Measurements from ENCODE around the gene CRADD. TPM values are rescaled to one million over a fixed set of nuclear protein-coding genes. Genes with fewer than 3 reads are reported as not detected.

CRADD gene
- total and polyA plus RNA-seq, 10 donors = 5.5 to 58.7 (median 18.8) TPM

- no peak for TF ChIP-seq POLR2A (IDR thresholded peaks at IDR 0.05)
- TF ChIP-seq POLR2AphosphoS5 (IDR thresholded peaks at IDR 0.05) = no peak
- TF ChIP-seq CTCF (IDR thresholded peaks at IDR 0.05 in 8 of 11, conservative IDR thresholded peaks at IDR 0.05 in 3 of 11) = no peak
- intact Hi-C loops (cut with DNase I; ENCODE audit: low total_unique reads) = loop anchor here (10.0 kb wide), 1 partner anchor 100 kb away; no protein-coding TSS in a partner anchor
- H3K9me3 ChIP-seq = no peaks in the 10 kb centered on the region
Observed at GRCh38 chr12:93684716-93685115, 7.5 kb downstream of the CRADD start.

GRCh38 chr12:93686572-93687356, 9.6 kb downstream of the CRADD start:
- H3K4me1 ChIP-seq = peaks cover 0 to 8% (median 0%) of the 10 kb centered on the region in 6 donors
- intact Hi-C loops (cut with DNase I; ENCODE audit: low total_unique reads) = loop anchor here (10.0 kb wide), 1 partner anchor 102 kb away; no protein-coding TSS in a partner anchor
- 91 to 96% (median 94%) methylated on average over 8 of the region's 8 CpGs for WGBS, 5 donors
- peaks cover 0 to 15% (median 0%) of the 10 kb centered on the region in 6 donors for H3K36me3 ChIP-seq
- no peaks in the 10 kb centered on the region for H3K9me3 ChIP-seq
- no peak for DNase-seq
- H3K4me3 ChIP-seq = no peak overlapping the region
- H3K27me3 ChIP-seq (replicated peaks in 1 of 7) = no peaks in the 10 kb centered on the region
- no peak for TF ChIP-seq CTCF (IDR thresholded peaks at IDR 0.05 in 8 of 11, conservative IDR thresholded peaks at IDR 0.05 in 3 of 11)
- TF ChIP-seq POLR2A (IDR thresholded peaks at IDR 0.05) = no peak
- no peak for TF ChIP-seq POLR2AphosphoS5 (IDR thresholded peaks at IDR 0.05)
- H3K27ac ChIP-seq = no peak overlapping the region

More at GRCh38 chr12:93684716-93685115, 7.5 kb downstream of the CRADD start:
- Histone ChIP-seq H3K4me3 (peak overlapping the region in 1 of 8 donors; percentile 3), H3K36me3 (peaks cover 0 to 18% (median 0%) of the 10 kb centered on the region in 6 donors), H3K27me3 (replicated peaks in 1 of 7) (no peaks in the 10 kb centered on the region), H3K4me1 (peaks cover 0 to 22% (median 3%) of the 10 kb centered on the region in 6 donors), H3K27ac (no peak overlapping the region)
- DNase-seq = no peak
- WGBS, 5 donors = 51 to 69% (median 61%) methylated on average over 4 of the region's 4 CpGs

- no peak overlapping the region for H3K4me3 ChIP-seq
- peaks cover 0 to 6% (median 0%) of the 10 kb centered on the region in 6 donors for H3K36me3 ChIP-seq
- no peak overlapping the region for H3K27ac ChIP-seq
- intact Hi-C loops (cut with DNase I; ENCODE audit: low total_unique reads) = loop anchor here (10.0 kb wide), 1 partner anchor 104 kb away; no protein-coding TSS in a partner anchor
- TF ChIP-seq POLR2AphosphoS5 (IDR thresholded peaks at IDR 0.05) (no peak), CTCF (IDR thresholded peaks at IDR 0.05 in 8 of 11, conservative IDR thresholded peaks at IDR 0.05 in 3 of 11) (no peak), POLR2A (IDR thresholded peaks at IDR 0.05) (no peak)
- WGBS, 5 donors = 80 to 95% (median 90%) methylated on average over 2 of the region's 2 CpGs
- H3K27me3 ChIP-seq (replicated peaks in 1 of 7) = no peaks in the 10 kb centered on the region
- no peak for DNase-seq
- peaks cover 0 to 10% (median 0%) of the 10 kb centered on the region in 8 donors for H3K9me3 ChIP-seq
- H3K4me1 ChIP-seq = peaks cover 0 to 7% (median 0%) of the 10 kb centered on the region in 6 donors
Observed at GRCh38 chr12:93689076-93689834, 12.1 kb downstream of the CRADD start.

- peaks cover 0 to 10% (median 0%) of the 10 kb centered on the region in 8 donors for H3K9me3 ChIP-seq
- H3K4me1 ChIP-seq = no peaks in the 10 kb centered on the region
- DNase-seq = no peak
- no peak overlapping the region for H3K27ac ChIP-seq
- no peak overlapping the region for H3K4me3 ChIP-seq
- no peaks in the 10 kb centered on the region for H3K36me3 ChIP-seq
- TF ChIP-seq POLR2AphosphoS5 (IDR thresholded peaks at IDR 0.05) (no peak), POLR2A (IDR thresholded peaks at IDR 0.05) (no peak), CTCF (IDR thresholded peaks at IDR 0.05 in 8 of 11, conservative IDR thresholded peaks at IDR 0.05 in 3 of 11) (no peak)
- intact Hi-C loops (cut with DNase I; ENCODE audit: low total_unique reads) = no loop called here
- no peaks in the 10 kb centered on the region for H3K27me3 ChIP-seq (replicated peaks in 1 of 7)
Observed at GRCh38 chr12:93696462-93696861, 19.3 kb downstream of the CRADD start.
